ENCODE results near the gene SLC25A36.
A peak's percentile ranks its signal among the peaks of the same experiment; 100 is the strongest.

SLC25A36 gene

DNA sequence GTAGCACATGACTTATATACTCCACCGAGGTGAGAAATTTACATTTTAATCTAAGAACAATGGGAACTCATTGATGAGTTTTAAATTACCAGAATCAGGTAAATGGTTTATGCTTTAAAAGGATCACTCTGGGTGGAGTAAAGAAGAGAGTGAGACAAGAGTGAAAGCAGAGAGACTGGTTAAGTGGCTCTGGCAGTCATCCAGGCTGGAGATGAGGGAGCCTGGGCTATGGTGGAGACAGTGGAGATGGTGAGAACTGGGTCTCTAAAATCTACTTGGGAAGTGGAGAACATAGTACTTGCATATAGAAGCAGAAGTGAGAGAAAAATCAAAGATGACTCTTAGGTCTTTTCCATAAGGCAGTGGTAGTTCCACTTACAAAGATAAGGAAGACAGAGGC is 37.1 kb upstream of the SLC25A36 start:
- Histone ChIP-seq H4K20me1 (ENCODE audit: insufficient read depth, low read length) (no peaks in the 10 kb centered on the region), H3K4me2 (ENCODE audit: low read depth, low read length) (no peak overlapping the region), H3K36me3 (replicated peaks; ENCODE audit: insufficient read depth, low read length) (no peaks in the 10 kb centered on the region), H3K27me3 (replicated peaks; ENCODE audit: insufficient read depth, low read length) (no peaks in the 10 kb centered on the region), H3K9me3 (replicated peaks; ENCODE audit: insufficient read depth, low read length) (no peaks in the 10 kb centered on the region), H3K9ac (ENCODE audit: low read length) (no peak overlapping the region), H3F3A (ENCODE audit: insufficient read depth, low read length) (no peaks in the 10 kb centered on the region), H3K4me1 (ENCODE audit: low read length) (no peaks in the 10 kb centered on the region), H3K9me2 (replicated peaks; ENCODE audit: insufficient read depth, low read length) (no peaks in the 10 kb centered on the region), H2AFZ (ENCODE audit: low read length) (no peak overlapping the region), H3K79me2 (ENCODE audit: low read length) (no peaks in the 10 kb centered on the region), H3K4me3 (ENCODE audit: low read length) (no peak overlapping the region), H3K27ac (ENCODE audit: low read length) (no peak overlapping the region)
- no peak for DNase-seq
- no peak for TF ChIP-seq EZH2 (optimal IDR thresholded peaks at IDR 0.05; ENCODE audit: low read depth, low read length)
- TF ChIP-seq, protein P1, sequence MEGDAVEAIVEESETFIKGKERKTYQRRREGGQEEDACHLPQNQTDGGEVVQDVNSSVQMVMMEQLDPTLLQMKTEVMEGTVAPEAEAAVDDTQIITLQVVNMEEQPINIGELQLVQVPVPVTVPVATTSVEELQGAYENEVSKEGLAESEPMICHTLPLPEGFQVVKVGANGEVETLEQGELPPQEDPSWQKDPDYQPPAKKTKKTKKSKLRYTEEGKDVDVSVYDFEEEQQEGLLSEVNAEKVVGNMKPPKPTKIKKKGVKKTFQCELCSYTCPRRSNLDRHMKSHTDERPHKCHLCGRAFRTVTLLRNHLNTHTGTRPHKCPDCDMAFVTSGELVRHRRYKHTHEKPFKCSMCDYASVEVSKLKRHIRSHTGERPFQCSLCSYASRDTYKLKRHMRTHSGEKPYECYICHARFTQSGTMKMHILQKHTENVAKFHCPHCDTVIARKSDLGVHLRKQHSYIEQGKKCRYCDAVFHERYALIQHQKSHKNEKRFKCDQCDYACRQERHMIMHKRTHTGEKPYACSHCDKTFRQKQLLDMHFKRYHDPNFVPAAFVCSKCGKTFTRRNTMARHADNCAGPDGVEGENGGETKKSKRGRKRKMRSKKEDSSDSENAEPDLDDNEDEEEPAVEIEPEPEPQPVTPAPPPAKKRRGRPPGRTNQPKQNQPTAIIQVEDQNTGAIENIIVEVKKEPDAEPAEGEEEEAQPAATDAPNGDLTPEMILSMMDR (IDR thresholded peaks at IDR 0.05; ENCODE audit: low read length): no peak
- TF ChIP-seq EZH2phosphoT487 (IDR thresholded peaks at IDR 0.05; ENCODE audit: low read length): no peak

DNA sequence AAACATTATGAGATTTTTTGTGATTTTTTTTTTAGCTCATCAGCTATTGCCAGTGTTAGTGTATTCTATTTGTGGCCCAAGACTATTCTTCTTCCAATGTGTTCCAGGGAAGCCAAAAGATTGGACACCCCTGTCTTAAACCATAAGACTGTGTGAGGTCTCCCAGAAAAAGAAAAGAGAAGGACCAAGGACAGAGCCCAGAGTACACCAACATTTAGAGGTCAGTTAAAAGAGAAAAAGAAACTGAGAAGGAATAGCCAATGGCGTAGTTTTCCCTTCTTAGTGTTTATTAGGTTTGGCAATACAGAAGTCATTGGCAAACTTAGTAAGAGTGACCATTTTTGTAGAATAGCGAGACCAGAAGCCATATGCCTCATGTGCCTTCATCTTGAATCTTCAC is 36.1 kb upstream of the SLC25A36 start:
- Histone ChIP-seq H3K9ac (ENCODE audit: low read length) (no peak overlapping the region), H3F3A (ENCODE audit: insufficient read depth, low read length) (no peaks in the 10 kb centered on the region), H4K20me1 (ENCODE audit: insufficient read depth, low read length) (no peaks in the 10 kb centered on the region), H3K9me3 (replicated peaks; ENCODE audit: insufficient read depth, low read length) (no peaks in the 10 kb centered on the region), H3K9me2 (replicated peaks; ENCODE audit: insufficient read depth, low read length) (no peaks in the 10 kb centered on the region), H3K36me3 (replicated peaks; ENCODE audit: insufficient read depth, low read length) (no peaks in the 10 kb centered on the region), H3K79me2 (ENCODE audit: low read length) (no peaks in the 10 kb centered on the region), H3K27me3 (replicated peaks; ENCODE audit: insufficient read depth, low read length) (no peaks in the 10 kb centered on the region), H2AFZ (ENCODE audit: low read length) (no peak overlapping the region), H3K4me2 (ENCODE audit: low read depth, low read length) (no peak overlapping the region), H3K4me1 (ENCODE audit: low read length) (no peaks in the 10 kb centered on the region), H3K4me3 (ENCODE audit: low read length) (no peak overlapping the region), H3K27ac (ENCODE audit: low read length) (no peak overlapping the region)
- TF ChIP-seq EZH2phosphoT487 (IDR thresholded peaks at IDR 0.05; ENCODE audit: low read length) (no peak), EZH2 (optimal IDR thresholded peaks at IDR 0.05; ENCODE audit: low read depth, low read length) (no peak)
- TF ChIP-seq, protein P1 (IDR thresholded peaks at IDR 0.05; ENCODE audit: low read length): no peak
- no peak for DNase-seq

DNA sequence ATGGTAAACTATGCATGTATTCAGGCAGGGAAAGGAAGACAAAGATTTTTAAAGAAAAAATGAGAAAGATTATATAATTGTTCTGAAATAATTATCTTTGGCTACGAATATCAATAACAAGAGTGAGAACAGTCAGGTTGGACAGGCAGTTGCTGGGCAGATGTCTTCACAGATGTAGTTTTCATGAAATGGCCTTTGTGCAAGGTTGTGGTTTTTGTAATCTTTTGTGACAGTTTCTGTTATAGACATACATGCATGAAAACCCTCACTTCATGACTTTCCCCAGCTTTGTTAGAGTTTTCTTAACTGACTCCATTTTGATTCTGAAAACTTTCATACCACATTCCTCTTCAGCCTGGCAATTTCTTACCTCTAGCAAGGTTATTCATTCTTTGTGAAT is 34.9 kb upstream of the SLC25A36 start:
- H3K9me2 ChIP-seq (replicated peaks; ENCODE audit: insufficient read depth, low read length): no peaks in the 10 kb centered on the region
- H3K4me2 ChIP-seq (ENCODE audit: low read depth, low read length): no peak overlapping the region
- no peak for TF ChIP-seq EZH2phosphoT487 (IDR thresholded peaks at IDR 0.05; ENCODE audit: low read length)
- TF ChIP-seq, protein P1 (IDR thresholded peaks at IDR 0.05; ENCODE audit: low read length): no peak
- TF ChIP-seq EZH2 (optimal IDR thresholded peaks at IDR 0.05; ENCODE audit: low read depth, low read length): no peak
- H3K79me2 ChIP-seq (ENCODE audit: low read length): no peaks in the 10 kb centered on the region
- no peaks in the 10 kb centered on the region for H4K20me1 ChIP-seq (ENCODE audit: insufficient read depth, low read length)
- H3K27me3 ChIP-seq (replicated peaks; ENCODE audit: insufficient read depth, low read length): no peaks in the 10 kb centered on the region
- H3K9ac ChIP-seq (ENCODE audit: low read length): no peak overlapping the region
- no peak overlapping the region for H3K27ac ChIP-seq (ENCODE audit: low read length)
- H2AFZ ChIP-seq (ENCODE audit: low read length): no peak overlapping the region
- no peaks in the 10 kb centered on the region for H3K4me1 ChIP-seq (ENCODE audit: low read length)
- peak; percentile 45 for DNase-seq
- no peaks in the 10 kb centered on the region for H3K9me3 ChIP-seq (replicated peaks; ENCODE audit: insufficient read depth, low read length)
- H3K36me3 ChIP-seq (replicated peaks; ENCODE audit: insufficient read depth, low read length): no peaks in the 10 kb centered on the region
- H3F3A ChIP-seq (ENCODE audit: insufficient read depth, low read length): no peaks in the 10 kb centered on the region
- H3K4me3 ChIP-seq (ENCODE audit: low read length): no peak overlapping the region
